CD4-positive, alpha-beta T cell treated with Interleukin-1 beta for 1 hour (primary cell): ENCODE measurements around the gene HS3ST3B1.
A peak's percentile ranks its signal among the peaks of the same experiment; 100 is the strongest.

ENCODE experiments used
- DNase-seq, 2 donors: peaks; one replicate each; pipeline ENCODE4 v3.0.0-alpha.2; 2020 to 2022

Gene HS3ST3B1

DNA sequence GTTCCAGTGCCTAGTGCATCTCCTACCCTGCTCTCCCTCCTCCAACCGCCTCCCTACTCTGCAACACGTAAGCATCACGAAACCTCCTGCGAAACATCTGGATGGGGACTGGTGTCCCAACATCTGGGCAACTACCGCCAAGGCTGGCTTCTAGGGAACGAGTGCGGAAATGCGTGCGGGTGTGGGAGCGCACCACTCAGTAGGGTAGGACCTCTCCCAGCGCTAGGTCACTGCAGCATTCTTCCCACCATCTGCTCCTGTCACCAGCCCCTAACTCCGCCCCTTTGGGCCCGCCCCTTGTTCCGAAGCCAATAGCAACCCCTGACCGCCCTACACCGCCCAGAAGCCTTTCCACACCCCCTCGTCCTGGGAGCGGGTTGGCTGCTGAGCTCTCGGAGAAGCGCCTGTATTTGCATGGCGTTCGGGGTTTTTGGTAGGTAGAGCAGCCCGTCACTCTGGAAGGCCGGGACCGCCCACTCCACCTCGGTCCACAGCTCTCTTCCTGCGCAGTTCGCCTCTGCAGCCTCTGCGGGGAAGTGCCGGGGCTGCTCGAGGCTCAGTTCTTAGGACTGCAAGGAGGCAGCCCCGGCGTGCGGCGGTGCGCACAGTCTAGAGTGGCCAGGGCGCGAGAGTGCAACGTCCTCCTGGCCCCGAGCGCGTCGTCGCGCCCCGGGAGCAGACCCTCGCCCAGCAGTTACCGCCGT, at the start of gene HS3ST3B1:
TSS of gene HS3ST3B1 (plus strand) at position 507 of the 704 bp plus-strand sequence. CDS start 438 bp downstream, outside the sequence.
- DNase-seq: peak; percentile 99

DNA sequence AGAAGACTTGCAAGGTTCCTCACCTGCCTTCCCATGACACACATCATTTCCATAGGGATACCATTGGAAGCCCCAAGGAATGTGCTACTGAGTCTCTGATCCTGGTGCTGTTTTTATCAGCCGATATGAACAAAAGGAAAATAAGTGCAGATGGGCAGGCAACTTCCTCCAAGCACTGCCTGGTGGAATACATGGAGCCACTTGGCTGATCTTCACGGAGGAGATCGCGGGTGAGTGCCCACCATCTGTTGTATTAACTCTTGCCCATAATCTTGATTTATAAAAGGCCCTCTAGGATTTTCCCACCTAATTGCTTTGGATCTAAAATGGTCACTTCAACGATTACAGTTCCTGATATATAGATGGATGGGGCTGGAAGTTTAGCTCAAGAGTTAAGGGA, 39.5 kb upstream of the HS3ST3B1 start:
- DNase-seq: no peak

DNA sequence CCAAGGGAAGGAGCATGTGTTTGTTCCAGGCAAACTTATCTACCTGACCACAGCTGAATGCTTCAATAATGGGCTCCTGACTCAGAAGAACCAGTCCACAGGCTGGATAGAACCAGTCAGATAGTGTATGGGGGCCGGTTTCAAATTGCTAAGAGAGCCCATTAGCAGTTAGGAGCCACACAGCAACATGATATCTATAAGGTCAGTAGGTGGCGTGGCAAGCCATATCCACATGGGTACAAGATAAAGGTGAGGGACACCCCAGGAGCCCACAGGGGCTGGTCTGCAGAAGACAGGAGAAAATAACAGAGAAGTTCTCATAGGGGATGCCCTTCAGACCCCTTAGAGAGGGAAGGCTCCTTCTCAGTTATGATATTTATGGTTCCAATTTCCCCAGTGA, 32.6 kb upstream of the HS3ST3B1 start:
- DNase-seq: peak in 1 of 2 donors; percentile 11

DNA sequence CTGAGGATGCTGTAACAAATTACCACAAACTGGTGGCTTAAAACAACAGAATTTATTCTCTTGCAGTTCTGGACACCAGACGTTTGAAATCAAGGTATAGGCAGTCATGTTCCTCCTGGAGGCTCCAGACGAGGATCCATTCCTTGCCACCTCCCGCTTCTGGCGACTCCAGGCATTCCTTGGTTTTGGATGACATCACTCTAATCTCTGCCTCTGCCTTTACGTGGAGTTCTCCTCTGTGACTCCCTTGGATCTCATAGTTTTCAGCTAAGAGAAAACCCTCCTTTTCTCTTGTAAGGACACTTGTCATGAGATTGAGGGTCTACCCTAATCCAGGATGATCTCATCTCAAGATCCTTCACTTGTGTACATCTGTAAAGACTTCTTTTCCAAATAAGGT, 31.4 kb upstream of the HS3ST3B1 start:
- DNase-seq: no peak

DNA sequence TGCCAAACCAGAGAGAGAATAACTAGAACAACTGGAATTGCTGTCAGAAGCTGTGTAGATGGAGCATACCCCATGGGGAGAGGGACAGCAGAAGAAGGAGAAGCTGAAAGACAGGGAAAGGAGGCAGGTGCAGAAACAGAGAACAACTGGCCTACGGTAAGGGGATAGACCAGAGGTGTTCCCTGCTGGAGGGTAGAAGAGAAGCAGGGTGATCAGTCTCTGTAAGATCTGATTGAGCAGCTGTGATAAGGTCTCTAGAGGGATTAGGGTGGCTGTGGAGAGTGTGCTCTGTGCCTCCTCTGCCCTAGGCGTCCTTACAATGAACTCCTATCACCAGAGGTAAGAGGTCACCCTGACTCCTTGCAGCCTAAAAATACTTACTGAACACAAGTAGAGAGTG, 30.4 kb upstream of the HS3ST3B1 start:
- no peak for DNase-seq

DNA sequence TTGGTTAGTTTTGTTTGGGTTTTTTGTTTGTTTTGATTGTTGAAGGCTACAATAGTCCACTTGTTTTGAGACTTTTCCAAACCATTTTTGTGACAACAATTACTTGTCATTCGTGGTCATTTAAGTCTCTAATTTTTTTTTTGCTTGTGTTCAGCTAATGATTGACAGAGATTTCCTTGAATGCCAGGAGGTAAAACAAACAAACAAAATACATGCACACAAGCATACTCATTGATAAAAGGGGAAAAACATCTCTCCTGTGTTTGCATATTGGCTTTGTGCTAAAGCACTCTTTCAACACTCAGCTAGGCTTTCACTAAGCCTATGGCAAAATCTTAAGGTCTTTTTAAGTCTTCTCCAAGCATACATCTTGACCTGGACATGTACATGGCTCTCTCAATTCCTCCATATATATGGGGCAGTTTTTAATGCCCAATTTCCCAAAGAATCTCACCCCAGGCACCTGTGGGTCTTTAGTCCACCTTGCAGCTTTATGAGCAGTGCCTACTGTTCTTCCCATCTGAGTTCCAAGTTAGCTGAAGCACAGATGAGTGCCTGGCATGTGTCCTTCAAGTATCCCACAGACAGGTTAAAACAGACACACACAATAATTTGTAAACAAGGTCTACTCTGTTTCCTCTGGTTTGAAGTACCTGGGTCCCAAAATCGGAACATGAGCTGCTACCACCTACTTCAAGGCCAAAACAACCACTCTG, 24.2 kb upstream of the HS3ST3B1 start:
- no peak for DNase-seq

DNA sequence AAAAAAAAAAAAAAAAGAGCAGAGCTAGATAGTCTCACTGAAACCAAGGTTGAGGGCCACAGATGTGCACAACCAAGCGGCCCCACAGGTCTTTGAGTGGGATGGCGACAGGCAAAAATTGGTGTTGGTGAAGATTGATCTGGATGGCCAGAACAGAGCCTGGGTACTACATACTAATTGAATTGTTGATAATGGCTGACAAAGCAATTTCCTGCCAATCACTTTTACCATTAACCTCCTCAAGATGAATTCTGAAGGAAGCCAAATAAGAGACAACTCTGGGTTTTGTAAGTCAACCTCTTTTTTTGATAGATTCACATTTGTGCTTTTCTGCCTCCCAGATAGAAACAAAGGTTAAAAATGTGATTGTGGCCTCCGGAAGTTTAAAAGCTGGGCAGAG, 19.4 kb upstream of the HS3ST3B1 start:
- no peak for DNase-seq

DNA sequence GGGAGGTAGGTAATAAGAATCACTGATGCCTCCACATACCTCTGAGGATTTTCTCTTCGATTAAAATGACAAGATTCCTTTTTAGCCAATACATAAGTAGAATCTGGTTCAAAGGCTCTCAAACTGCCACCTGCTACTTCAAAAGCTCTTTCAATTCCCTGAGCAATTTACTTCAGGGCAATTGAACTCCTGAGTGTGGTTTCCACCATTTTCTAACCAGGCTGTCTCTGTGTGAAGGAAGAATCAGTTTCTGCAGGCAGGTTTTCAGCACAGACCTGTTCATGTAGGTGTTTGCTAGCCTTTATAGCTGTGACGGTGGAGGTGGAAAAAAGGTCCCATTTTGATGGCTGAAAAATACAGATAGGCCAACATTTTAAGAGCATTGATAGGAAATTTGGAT, 18.2 kb upstream of the HS3ST3B1 start:
- DNase-seq: no peak

DNA sequence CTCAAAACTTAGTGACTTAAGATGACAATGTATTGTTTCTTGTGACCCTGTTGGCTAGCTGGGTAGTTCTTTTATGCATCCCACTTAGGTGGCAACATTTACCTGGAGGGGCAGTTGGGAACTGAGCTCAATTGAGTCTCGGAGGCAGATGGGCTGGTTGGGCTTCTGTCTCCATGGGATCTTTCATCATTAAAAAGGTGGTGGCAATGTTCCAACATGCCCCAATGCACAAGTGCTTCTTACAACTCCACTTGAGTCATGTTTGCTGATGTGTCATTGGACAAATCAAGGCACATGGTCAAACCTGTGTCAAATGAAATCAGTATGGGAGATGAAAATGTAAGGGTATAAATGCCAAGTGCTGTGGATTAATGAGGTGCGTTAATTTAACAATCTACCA, 11.7 kb upstream of the HS3ST3B1 start:
- no peak for DNase-seq

DNA sequence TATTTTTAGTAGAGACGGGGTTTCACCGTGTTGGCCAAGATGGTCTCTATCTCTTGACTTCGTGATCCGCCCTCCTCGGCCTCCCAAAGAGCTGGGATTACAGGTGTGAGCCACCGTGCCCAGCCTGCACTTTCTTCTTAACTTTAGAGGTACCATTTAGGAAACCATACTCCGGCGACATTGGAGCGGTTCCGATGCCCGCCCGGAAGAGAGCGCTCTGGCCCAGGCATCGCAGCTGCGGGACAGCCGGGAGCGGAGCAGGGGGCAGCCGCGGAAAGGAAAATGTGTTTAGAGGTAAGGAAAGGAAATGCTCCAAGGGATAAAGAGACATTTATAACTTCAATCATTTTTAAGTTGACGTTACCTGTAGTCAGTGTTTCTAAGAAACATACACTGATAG, 6.0 kb upstream of the HS3ST3B1 start:
- no peak for DNase-seq

DNA sequence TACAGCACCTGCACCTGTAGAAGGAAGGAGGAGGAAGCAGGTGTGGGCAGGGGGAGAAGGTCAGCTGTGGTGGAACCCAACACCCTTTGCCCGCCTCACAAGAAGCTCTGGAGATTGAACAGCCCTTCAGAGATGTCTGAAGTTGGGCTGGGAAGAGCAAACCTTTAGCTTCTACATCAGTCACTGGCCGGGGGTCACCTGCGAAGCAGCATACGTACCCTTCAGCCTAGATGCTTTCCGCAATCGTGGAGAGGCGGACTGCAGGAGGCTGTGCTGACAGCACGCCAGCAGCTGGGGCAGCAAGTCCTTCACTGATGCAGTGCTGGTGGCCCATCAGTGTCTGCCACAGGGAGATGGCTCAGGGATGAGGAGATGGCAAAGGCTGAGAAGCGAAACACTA, 5.2 kb upstream of the HS3ST3B1 start:
- DNase-seq: no peak

DNA sequence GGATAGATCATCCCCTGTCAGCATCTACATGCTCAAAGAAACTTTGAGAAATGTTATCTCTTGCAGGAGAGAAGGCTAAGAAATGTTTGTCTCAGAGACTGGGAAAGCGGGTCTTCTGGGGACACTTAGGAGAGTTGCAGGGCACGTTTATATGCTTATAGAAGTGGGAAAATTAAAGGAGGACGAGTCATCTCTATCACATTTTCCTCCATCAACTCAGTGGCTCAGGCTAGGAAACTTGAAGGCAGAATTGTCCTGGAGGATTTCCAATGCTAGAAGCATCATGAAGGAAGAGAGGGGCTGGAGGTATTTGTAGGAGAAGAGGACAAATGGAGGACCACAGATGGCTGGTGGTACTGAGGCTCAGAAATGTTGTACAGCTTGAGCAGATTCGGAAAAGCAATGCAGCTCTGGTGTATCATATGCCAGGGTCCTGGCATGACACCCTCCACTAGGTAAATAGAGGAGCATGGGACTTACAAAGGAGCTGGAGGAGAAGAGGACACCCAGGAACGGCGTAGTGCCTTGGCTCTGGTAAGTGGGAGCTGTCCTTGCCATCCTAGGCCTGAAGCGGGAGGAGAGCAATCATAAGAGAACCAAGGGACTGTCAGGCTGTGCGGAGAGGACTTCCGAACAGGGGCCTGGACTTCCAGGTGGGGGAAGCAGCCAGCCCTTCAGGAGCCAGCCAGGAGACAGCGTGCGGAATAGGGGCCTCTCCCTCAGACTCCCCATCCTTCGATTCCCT, 4.5 kb upstream of the HS3ST3B1 start:
- DNase-seq: no peak

DNA sequence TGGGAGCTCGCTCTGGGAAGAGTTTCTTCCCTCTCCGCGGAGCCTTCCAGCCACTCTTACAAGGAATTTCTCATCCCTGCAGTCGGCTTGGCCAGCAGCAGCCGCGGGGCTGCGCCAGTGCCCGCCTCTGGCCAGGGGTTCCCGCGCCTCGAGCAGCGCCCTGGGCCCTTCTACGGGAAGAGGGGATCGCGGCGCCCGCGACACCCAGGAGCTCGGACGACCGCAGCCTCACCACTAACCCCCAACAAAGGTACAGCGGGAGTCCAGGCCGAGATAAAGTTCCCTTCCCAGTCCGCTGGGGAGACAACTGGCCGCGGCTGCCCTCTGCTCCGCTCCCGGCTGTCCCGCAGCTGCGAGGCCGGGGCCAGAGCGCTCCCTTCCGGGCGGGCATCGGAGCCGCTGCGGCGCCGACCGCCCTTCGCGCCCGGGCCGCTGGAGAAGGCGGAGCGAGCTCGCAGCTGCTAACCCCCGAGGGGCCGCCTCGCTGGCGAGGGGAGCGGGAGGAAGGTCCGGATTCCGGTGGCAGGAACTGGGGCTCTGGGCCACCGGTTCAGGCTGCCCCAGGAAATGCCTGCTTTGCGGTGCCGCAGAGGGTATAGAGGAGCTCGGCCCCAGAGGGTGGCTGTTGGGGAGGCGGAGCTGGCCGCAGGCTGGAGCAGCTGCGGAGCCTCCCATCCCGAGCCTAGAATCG, 3.6 kb upstream of the HS3ST3B1 start:
- peak in 1 of 2 donors; percentile 29 for DNase-seq

DNA sequence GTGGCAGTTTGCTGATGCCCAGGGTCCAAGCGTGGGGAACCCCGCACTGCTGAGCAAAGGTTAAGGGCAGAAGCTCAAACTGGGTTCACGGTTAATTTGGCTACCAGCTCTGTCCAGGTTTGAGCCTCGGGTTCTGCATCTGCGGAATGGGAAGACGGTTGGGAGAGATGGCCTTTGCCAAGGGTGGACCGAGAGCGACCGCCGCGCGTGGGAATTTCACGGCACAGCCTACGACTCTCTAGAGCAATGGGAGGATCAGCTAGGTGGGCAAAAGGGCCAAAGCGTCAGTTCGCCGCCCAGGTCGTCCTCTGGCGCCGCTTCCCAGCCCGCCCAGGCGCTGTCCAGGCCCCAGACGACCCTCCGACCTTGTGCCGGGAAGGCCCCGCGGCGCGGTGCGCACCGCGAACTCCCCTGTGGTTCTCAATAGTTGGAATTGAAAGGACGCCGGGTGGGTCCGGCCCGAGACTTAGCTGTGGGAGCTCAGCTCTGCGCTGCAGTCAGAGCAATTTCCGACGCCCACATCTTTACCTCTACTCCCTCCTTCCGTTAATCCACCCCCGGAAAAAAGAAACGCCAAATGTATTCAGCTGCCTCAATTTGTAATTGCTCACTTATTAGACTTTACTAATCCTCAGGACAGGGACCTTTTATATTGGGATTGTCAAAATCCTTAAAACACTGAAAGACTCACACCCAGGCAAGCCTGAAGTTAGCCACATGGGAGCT, 2.5 kb upstream of the HS3ST3B1 start:
- no peak for DNase-seq

DNA sequence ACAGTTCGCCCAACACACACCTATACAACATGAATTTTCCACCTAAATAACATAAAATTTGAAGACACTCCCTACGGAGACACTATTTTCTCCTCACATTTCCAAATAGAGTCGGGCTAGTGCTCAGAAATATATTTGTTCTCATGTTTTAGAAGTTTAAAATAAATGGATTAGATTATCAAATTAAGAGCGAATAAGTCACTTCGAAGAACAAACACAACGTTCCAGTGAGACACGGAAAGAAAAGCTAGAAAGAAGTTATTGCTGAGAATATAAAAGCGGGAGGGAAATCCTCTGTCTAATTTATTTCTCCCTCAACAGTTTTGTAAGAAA, 2.0 kb upstream of the HS3ST3B1 start:
- no peak for DNase-seq

DNA sequence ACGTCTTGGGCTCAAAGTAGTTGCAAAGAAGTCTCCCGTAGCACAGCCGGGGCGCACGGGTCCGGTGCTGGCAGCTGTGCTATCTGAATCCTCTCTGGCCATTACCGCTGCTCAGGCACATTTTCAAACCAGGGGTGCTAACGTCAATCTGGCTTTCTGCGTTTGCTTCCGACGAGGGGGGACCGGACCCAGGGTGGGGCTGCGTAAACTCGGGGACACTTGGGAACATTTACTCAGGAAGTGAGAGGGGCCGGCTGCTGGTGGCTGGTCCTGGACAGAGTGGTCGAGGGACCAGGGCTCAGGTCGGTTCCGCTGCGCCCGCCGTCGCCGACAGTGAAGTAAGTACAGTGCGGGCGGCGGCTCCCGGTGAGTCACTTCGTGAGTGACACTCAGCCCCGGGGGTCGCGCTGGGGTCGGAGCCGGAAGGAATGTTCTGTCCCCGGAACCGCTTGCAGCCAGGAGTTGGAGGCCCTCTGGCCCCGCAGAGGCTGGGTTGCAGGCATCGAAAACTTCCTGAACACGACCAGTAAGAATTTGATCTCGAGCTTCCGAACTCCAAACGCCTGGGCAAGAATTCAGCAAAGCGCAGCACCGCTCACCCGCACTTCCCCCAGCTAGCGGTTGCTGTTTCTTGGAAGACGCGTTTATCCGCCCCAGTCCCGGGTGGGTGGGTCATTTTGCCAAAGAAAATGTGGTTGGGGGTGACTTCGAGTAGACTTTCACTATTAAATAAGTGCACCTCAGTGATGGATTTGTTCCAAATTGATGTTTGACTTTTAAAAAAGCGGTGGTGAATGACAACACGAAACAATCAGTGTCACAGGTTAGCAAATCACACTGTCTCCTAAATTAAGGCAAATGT, 1.4 kb upstream of the HS3ST3B1 start:
- peak in 1 of 2 donors; percentile 30 for DNase-seq

DNA sequence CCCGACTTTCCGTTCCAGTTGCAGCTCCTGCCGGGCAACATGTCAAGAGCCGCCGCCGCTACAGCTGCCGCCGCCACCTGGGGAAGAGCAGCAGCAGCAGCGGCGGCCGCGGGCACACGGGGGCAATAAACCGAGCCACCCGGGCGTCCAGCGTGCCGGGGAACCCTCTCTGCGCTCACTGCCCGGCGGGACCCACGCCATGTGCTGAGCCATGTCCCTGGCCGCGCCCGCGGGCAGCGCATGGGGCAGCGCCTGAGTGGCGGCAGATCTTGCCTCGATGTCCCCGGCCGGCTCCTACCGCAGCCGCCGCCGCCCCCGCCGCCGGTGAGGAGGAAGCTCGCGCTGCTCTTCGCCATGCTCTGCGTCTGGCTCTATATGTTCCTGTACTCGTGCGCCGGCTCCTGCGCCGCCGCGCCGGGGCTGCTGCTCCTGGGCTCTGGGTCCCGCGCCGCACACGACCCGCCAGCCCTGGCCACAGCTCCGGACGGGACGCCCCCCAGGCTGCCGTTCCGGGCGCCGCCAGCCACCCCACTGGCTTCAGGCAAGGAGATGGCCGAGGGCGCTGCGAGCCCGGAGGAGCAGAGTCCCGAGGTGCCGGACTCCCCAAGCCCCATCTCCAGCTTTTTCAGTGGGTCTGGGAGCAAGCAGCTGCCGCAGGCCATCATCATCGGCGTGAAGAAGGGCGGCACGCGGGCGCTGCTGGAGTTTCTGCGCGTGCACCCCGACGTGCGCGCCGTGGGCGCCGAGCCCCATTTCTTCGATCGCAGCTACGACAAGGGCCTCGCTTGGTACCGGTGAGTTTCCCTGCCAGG, 604 bp downstream of the HS3ST3B1 start:
- DNase-seq: peak in 1 of 2 donors; percentile 24

DNA sequence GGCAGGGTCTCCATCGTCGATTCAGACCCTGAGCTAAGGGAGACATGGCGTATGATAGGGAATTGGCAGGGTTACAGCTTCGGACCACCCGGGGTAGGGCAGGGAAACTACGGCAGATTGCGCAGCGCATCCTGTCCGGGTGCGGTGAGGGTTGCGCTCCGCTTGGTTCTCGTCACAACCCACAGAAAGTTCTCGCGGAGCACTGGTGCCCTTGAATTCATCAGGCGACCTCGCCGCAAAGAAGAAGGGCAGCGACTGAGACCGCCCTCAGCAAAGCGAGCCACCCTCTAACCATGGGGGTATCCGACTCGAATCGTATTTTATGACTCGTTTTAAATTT, 1.2 kb downstream of the HS3ST3B1 start:
- DNase-seq: peak; percentile 63

DNA sequence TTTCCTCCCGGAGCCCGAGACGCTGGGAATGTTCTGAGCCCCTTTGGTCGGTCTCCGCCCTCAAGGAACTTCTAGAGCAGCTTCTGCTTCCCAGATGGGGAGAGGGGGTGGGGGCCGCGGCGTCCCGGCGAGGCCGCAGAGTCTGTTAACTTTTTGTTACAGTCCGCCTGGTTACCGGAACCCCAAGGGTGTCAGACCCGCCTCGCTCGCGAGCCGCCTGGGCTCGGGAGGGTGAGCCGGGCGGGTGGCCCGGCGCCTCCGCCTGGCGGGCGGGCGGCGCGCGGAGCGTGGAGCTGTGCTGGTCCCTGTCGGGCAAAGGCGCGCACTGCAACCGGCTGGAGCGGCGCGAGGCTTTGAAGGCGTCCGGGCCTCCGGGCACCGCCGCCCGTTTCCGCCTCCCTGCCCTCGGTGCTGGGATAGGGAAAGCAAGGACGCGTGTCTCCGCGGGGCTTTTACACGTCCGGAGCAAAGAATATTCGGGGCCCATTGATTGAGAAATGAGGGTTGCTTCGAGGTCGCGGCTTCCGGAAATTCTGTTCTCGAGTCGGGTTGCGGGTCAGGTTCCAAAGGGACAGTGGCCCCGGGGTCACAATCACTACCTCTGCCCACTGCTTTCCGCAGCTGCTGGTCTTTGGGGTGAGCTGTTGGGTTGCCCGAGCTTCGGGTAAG, 1.7 kb downstream of the HS3ST3B1 start:
- DNase-seq: peak; percentile 83 to 85
